Epidermal melanocyte (primary cell): ENCODE results near the gene GPR137.

Source experiments
- DNase-seq: peaks from one replicate; pipeline ENCODE4 v3.0.0; 2011; ENCODE audit warnings: low spot score; ENCODE audit not compliant: insufficient read length

GPR137 gene

GRCh38 chr11:64249038-64249437 is 36.6 kb upstream of the GPR137 start:
- no peak for DNase-seq

GRCh38 chr11:64249563-64250414 is 35.9 kb upstream of the GPR137 start:
- DNase-seq = no peak

DNA sequence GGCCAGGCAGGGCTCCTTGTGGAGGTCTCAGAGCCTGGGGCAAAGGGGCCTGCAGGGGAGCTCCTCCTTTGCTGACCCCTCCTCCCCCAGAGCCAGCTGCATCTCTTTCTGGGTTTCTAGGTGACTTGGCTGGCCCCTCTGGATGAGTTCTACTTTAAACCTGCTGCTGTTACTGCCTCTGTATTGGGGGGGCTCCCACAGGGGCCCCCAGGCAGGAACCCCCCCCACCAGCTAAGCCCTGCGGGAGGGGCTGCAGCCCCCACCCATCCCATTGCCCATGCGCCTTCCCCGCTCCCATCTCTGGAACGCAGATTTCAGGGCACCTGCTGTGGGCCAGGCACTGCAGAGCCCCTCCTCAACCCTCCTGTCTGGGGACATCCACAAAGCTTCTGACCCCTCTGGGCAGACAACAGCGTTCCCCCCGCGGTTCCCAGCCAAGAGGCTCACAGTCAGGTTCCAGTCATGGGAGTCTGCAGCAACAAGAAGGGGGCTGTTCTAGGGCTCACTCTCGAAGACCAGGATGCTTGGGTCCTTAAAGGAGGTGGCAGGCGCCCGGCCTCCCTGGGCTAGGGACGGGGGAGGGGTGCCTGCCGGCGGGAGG is 35.1 kb upstream of the GPR137 start:
- no peak for DNase-seq

DNA sequence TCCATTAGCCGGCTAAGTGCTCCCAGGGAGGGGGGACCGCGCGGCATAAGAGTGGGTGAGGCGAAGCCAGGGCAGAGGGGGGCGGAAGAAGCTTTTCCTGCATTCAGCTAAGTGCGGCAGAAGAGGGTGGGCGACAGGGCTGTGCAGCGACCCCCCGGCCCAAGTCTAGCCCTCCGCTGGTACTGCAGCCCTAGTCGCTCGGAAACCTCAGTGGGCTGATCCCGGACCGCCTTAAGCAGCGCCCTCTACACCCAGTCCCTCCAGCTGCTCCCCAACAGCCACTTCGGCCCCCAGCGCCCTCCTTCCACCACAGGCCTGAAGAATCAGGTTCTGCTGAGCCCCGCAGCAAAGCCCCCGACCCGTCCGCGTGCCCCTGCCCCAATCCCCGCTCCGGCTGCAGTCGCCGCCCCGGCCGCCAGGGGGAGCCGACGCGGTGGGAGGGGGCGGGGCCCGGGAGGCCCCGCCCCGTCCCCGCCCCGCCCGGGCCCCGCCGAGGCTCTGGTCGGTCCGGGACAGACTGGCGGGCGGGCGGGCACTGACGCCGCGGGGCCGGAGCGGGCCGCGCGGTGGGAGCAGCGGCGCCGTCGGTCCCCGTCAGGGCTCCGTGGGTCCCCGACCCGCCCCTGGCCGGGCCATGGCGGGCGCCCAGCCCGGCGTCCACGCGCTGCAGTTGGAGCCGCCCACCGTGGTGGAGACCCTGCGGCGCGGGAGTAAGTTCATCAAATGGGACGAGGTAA is 34.5 kb upstream of the GPR137 start, which contains the start of gene PLCB3:
TSS of gene PLCB3 (plus strand) at position 515 of the 737 bp plus-strand sequence. CDS start at position 635, 120 bp downstream.
- peak; percentile 82 for DNase-seq

DNA sequence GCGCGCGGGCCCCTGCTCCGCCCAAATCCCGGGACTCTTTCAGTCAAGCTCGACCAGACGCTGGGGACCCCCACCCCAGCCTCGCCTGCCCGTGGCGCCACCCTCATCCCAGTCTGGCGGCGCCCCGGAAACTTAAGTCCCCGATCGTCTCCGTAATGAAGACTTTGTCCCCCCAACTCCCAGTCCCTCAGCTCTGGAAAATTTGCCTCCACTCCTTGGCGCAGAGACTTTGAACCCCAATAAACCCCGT is 34.0 kb upstream of the GPR137 start:
- DNase-seq = no peak

DNA sequence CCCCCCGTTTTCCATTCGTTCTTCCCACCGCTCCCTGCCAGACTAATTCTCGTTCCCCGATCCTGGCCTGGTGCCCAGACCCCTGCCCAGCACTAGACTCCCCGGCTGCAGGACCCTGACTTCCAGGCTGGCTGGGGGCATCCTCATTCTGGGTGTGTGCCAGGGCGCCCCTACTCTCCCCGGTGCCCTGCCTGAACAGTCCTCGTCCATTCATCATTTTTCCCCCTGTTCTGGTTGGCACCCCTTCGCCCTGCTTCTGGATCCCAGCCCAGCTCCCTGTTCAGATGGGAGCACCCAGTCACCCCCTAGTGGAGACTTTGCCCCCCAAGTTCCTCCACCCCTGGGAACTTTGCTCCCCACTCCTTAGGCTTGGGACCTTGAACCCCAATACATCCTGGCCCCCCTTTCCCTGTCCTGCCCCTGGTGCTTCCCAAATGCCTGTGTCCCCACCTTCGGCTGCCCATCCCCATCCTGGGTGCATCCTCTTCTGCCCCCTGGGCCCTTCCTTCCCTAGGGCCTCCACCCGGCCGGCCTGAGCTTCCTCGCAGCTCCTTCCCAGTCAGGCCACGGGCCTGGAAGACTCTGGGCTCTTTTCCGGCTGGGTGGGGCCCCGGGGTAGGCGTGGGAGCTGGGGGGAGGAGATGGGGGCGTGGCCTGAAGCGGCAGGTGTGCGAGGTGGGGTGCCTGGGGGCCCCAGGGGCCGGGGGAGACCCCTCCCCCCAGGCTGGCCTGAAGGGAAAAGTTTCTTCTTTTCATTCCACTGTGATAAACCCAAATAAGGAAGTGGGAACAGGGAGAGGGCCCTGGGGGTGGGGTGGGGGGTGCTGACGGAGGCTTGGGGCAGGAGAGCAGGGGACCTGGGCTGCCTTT is 33.4 kb upstream of the GPR137 start:
- peak; percentile 76 for DNase-seq

DNA sequence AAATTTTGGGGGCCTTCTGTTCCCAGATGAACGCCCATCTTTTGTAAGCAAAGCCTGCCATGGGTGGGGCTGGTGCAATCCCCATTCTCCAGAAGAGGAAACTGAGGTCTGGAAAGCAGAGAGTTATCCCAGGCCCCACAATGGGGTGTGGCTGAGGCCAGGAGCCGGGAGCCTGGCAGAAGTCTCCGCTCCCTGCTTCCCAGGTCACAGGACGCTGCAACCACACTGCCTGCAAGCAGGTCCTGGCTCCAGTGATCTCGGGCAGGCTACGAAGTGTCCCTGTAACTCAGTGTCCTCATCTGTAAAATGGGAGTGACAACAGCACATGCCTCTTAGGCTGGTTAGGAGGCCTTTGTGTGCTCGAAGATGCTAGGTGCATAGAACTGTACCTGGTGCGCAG is 32.6 kb upstream of the GPR137 start:
- DNase-seq = no peak

GRCh38 chr11:64253481-64253880 is 32.2 kb upstream of the GPR137 start:
- no peak for DNase-seq

- no peak for DNase-seq
These were observed 31.3 kb upstream of the GPR137 start for GRCh38 chr11:64254326-64254725.

DNA sequence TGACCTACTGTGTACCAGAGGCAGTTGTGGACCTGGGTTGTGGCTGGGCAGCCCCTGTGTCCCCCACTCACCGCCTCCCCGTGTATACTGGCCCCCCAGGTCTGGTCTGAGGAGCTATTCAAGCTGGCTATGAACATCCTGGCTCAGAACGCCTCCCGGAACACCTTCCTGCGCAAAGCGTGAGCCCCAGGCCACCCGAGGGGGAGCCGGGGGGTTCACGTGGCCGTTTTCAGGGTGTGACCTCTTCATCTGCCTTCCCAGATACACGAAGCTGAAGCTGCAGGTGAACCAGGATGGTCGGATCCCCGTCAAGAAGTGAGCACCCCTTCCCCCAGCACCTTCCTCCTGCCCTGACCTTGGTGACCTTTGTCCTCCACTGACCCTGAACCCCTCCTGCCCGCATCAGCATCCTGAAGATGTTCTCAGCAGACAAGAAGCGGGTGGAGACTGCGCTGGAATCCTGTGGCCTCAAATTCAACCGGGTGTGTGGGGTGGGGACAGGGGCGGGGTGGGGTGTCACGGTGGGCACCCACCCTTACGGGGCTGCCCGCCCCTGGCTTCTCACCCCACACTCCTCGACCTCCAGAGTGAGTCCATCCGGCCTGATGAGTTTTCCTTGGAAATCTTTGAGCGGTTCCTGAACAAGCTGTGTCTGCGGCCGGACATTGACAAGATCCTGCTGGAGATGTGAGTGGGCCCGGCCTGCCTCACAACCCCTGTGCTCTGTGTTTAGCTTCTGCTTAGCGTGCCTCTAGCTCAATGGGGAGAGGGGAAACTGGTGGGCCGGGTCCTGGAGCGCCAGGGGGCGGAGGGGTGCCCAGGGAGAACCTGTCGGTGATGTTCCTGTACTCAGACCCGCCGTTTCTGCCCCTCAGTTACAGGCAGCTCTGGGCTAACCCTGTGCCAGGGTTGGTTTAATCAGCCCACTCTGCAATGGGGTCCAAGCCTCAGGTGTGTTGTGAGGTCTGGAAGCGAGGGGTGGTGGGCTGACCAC is 30.2 kb upstream of the GPR137 start:
- no peak for DNase-seq

- no peak for DNase-seq
These were observed 29.3 kb upstream of the GPR137 start for GRCh38 chr11:64256300-64256699.

GRCh38 chr11:64258356-64258755 is 27.3 kb upstream of the GPR137 start:
- no peak for DNase-seq

DNA sequence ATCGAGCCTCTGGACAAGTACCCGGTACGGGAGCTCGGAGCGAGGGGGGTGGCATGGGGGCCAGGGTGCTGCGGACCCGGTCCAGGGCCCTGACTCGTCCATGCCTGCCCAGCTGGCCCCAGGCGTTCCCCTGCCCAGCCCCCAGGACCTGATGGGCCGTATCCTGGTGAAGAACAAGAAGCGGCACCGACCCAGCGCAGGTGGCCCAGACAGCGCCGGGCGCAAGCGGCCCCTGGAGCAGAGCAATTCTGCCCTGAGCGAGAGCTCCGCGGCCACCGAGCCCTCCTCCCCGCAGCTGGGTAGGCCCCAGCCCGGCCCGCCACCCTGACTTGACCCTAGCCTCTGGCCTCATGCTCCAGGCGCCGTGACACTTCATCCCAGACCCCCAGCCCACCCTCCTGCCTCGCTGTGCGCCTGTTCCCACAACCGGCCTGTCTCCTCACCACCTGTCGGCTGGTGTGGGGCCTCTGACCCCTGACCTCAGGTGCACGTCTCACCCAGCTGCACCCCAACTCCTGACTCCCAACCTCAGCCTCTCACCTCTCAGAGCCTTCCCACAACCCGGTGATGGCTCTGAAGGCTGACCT is 26.6 kb upstream of the GPR137 start:
- no peak for DNase-seq

DNA sequence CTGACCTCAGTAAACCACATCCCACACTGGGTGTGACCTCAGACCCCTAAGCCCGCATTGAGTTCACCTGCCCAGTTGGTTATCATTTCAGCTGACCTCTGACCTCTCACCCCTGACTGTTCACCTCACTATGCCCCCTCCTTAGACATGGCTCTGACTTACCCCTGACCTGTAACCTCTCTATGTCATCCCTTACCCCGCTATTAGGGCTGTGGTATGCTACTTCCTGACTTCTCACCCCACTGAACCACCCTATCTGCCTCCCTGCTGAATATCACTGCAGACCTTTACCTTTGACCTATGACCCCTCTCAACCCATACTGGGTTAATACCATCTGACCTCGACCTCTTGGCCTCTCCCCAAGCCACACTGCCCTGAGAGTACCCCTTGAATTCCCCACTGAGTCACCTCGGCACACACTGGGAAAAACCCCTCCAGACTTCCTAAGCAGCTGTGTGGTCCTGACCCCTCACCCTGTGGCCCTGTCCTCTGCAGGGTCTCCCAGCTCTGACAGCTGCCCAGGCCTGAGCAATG is 26.0 kb upstream of the GPR137 start:
- DNase-seq = no peak

DNA sequence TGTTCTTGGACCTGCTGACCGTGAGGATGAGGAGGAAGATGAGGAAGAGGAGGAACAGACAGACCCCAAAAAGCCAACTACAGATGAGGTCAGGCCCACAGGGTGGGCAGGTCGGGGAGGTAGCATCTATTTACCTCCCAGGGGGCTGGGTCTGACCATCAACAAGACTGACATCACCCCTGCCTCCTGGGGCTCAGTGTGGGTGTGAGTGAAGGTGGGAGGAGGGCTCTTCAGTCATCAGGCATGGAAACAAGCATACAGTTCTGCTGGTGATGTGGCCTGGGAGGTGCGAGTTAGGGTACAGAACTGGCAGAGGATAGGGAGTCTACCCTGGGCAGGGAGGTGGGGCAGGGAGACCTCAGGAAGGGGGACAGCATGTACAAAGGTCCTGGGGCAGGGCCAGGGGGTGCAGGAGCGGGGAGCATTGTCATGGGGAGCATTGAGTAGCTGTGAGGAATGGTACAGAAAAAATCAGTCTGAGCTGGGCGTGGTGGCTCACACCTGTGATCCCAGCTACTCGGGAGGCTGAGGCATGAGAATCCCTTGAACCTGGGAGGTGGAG is 25.4 kb upstream of the GPR137 start:
- no peak for DNase-seq

- no peak for DNase-seq
These were observed 24.0 kb upstream of the GPR137 start for GRCh38 chr11:64261556-64262080.

DNA sequence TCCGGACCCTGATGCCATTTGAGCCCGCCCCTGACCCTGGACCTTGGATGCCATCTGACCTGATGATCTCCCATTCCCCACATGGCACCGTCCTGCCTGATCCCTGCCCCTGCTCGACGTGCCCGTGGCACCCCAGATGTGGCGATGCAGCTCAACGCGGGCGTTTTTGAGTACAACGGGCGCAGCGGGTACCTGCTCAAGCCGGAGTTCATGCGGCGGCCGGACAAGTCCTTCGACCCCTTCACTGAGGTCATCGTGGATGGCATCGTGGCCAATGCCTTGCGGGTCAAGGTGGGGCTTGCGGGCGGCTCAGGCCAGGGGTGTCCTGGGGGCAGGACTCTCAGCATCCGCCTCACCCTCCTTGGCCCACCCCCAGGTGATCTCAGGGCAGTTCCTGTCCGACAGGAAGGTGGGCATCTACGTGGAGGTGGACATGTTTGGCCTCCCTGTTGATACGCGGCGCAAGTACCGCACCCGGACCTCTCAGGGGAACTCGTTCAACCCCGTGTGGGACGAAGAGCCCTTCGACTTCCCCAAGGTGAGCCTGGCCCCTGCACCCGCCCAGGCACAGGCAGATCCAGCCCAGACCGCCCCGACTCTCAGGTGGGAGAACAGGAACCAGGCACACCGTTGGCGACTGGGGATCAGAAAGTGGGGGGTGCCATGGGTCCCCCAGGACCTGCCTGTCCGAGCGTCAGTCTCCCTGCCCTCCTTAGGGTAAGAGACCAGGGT is 23.2 kb upstream of the GPR137 start:
- no peak for DNase-seq
